SK-N-SH (cell line): ENCODE measurements around the gene PHF21B. TPM values are rescaled to one million over a fixed set of nuclear protein-coding genes. Genes with fewer than 3 reads are reported as not detected.
A peak's percentile ranks its signal among the peaks of the same experiment; 100 is the strongest.

Source experiments
- CTCF ChIA-PET: fragments of 300-600, 350-600 bp; formaldehyde crosslinking; extraction: SDS; loops from one replicate; lab custom pipeline; 2021; lab: Yijun Ruan, JAX
- POLR2A ChIA-PET: fragments of 350-600 bp; sonication (Branson Sonifier 250); formaldehyde crosslinking; extraction: SDS; loops from one replicate; lab custom pipeline; 2020; ENCODE audit warnings: antibody characterized with exemption, inconsistent platforms; lab: Yijun Ruan, JAX
- DNase-seq: peaks from one replicate; pipeline ENCODE4 v3.0.0; 2012
- H2AFZ ChIP-seq: fragments of 200-600 bp; sonication (generic); 2 replicates; pipeline ENCODE4 v1.8.1; 2016; ENCODE audit warnings: antibody characterized with exemption, mild to moderate bottlenecking, low read depth
- H3F3A ChIP-seq: fragments of 200-600 bp; sonication (generic); replicated peaks from 2 replicates; pipeline ENCODE3; 2016; ENCODE audit warnings: antibody characterized with exemption, mild to moderate bottlenecking; ENCODE audit not compliant: insufficient read depth
- H3K27ac ChIP-seq, 2 experiments: fragments of 200-500 bp in 1 of 2; fragments of 200-600 bp in 1 of 2; sonication (Bioruptor generic) in 1 of 2; sonication (generic), shearing (Covaris generic) in 1 of 2; 2 replicates each; pipeline versions ENCODE4 v1.5.1 to v1.6.1; 2014 to 2016; ENCODE audit warnings: low read depth in 2 of 2, inconsistent platforms in 1 of 2, low read length in 1 of 2, mild to moderate bottlenecking in 1 of 2, mixed read lengths in 1 of 2
- H3K27me3 ChIP-seq: fragments of 200-600 bp; sonication (generic), shearing (Covaris generic); 2 replicates; pipeline ENCODE4 v1.6.1; 2016; ENCODE audit warnings: mixed run types; ENCODE audit not compliant: insufficient read depth
- H3K36me3 ChIP-seq, 2 experiments: fragments of 200-500 bp in 1 of 2; fragments of 200-600 bp in 1 of 2; sonication (Bioruptor generic) in 1 of 2; sonication (generic) in 1 of 2; replicated peaks in 1 of 2; 2 replicates each; pipeline versions ENCODE3 to v1.5.1; 2014 to 2016; ENCODE audit warnings: low read length in 1 of 2, mild to moderate bottlenecking in 1 of 2; ENCODE audit not compliant: insufficient read depth in 2 of 2, control insufficient read depth in 1 of 2
- H3K4me1 ChIP-seq, 2 experiments: fragments of 200-500 bp in 1 of 2; fragments of 200-600 bp in 1 of 2; sonication (Bioruptor generic) in 1 of 2; sonication (generic), shearing (Covaris generic) in 1 of 2; 2 replicates each; pipeline versions ENCODE4 v1.5.1 to v1.6.1; 2014 to 2016; ENCODE audit warnings: low read depth in 1 of 2, low read length in 1 of 2, mixed run types in 1 of 2; ENCODE audit not compliant: insufficient read depth in 2 of 2, control insufficient read depth in 1 of 2
- H3K4me2 ChIP-seq: fragments of 200-600 bp; sonication (generic), shearing (Covaris generic); 2 replicates; pipeline ENCODE4 v1.6.1; 2017; ENCODE audit warnings: mixed run types
- H3K4me3 ChIP-seq, 2 experiments: fragments of 200-500 bp in 1 of 2; fragments of 200-600 bp in 1 of 2; sonication (Bioruptor generic) in 1 of 2; sonication (generic), shearing (Covaris generic) in 1 of 2; 2 replicates each; pipeline versions ENCODE4 v1.5.1 to v1.8.1; 2014 to 2016; ENCODE audit warnings: low read depth in 2 of 2, inconsistent platforms in 1 of 2, low read length in 1 of 2, mild to moderate bottlenecking in 1 of 2, mixed read lengths in 1 of 2, moderate library complexity in 1 of 2
- H3K79me2 ChIP-seq: fragments of 200-600 bp; sonication (generic); 2 replicates; pipeline ENCODE4 v1.8.1; 2017; ENCODE audit warnings: mild to moderate bottlenecking; ENCODE audit not compliant: insufficient read depth
- H3K9ac ChIP-seq: fragments of 200-600 bp; sonication (generic); 2 replicates; pipeline ENCODE4 v1.6.1; 2017; ENCODE audit warnings: mixed run types
- H3K9me2 ChIP-seq: fragments of 200-600 bp; sonication (generic); 2 replicates; pipeline ENCODE4 v1.6.1; 2017; ENCODE audit warnings: mixed run types
- H3K9me3 ChIP-seq: fragments of 200-600 bp; sonication (generic); 2 replicates; pipeline ENCODE4 v1.6.1; 2017; ENCODE audit warnings: mixed run types, mild to moderate bottlenecking, moderate library complexity
- H4K20me1 ChIP-seq: fragments of 200-600 bp; sonication (generic); 2 replicates; pipeline ENCODE4 v1.6.1; 2017; ENCODE audit warnings: mild to moderate bottlenecking, mixed run types; ENCODE audit not compliant: insufficient read depth
- EP300 ChIP-seq, 2 experiments: IDR thresholded peaks; 2 replicates each; pipeline versions ENCODE4 v1.4.0 to v1.6.1; 2012; ENCODE audit warnings: borderline replicate concordance in 1 of 2, low read depth in 1 of 2, low read length in 1 of 2
- FOXJ3 ChIP-seq: sonication (generic); formaldehyde crosslinking; IDR thresholded peaks from 2 replicates; pipeline ENCODE4 v1.5.1; 2020; ENCODE audit warnings: mild to moderate bottlenecking, missing genetic modification reagents
- FOXM1 ChIP-seq: IDR thresholded peaks from 2 replicates; pipeline ENCODE4 v1.4.0; 2012; ENCODE audit warnings: low read depth, mild to moderate bottlenecking
- GABPA ChIP-seq: IDR thresholded peaks from 2 replicates; pipeline ENCODE4 v1.4.0; 2012; ENCODE audit warnings: low read depth, mild to moderate bottlenecking
- MEF2A ChIP-seq: IDR thresholded peaks from 2 replicates; pipeline ENCODE4 v1.4.0; 2012; ENCODE audit warnings: low read depth, borderline replicate concordance
- MXI1 ChIP-seq: IDR thresholded peaks from 2 replicates; pipeline ENCODE4 v1.6.1; 2012; ENCODE audit warnings: mild to moderate bottlenecking, low read depth, low read length, improper control_type of control experiment
- POLR2AphosphoS5 ChIP-seq: IDR thresholded peaks from 2 replicates; pipeline ENCODE4 v1.6.1; 2012; ENCODE audit warnings: low read depth, low read length
- RAD21 ChIP-seq: IDR thresholded peaks from 2 replicates; pipeline ENCODE4 v1.6.1; 2012; ENCODE audit warnings: mild to moderate bottlenecking, low read length
- REST ChIP-seq: IDR thresholded peaks from 2 replicates; pipeline ENCODE4 v1.6.1; 2012; ENCODE audit warnings: mild to moderate bottlenecking, low read depth, low read length, moderate library complexity
- RFX5 ChIP-seq: IDR thresholded peaks from 2 replicates; pipeline ENCODE4 v1.6.1; 2012; ENCODE audit warnings: mild to moderate bottlenecking, improper control_type of control experiment, low read length
- RXRA ChIP-seq: IDR thresholded peaks from 2 replicates; pipeline ENCODE4 v1.4.0; 2012; ENCODE audit warnings: low read depth, mild to moderate bottlenecking, borderline replicate concordance
- SIN3A ChIP-seq: IDR thresholded peaks from 2 replicates; pipeline ENCODE4 v1.6.1; 2012; ENCODE audit warnings: low read depth, mild to moderate bottlenecking, low read length, moderate library complexity, borderline replicate concordance
- SMC3 ChIP-seq: IDR thresholded peaks from 2 replicates; pipeline ENCODE4 v1.6.1; 2012; ENCODE audit warnings: low read depth, low read length, improper control_type of control experiment
- TAF1 ChIP-seq: IDR thresholded peaks from 2 replicates; pipeline ENCODE4 v1.6.1; 2012; ENCODE audit warnings: low read depth, mild to moderate bottlenecking, low read length, moderate library complexity, borderline replicate concordance
- USF1 ChIP-seq: IDR thresholded peaks from 2 replicates; pipeline ENCODE4 v1.4.0; 2012; ENCODE audit warnings: low read depth, borderline replicate concordance
- YY1 ChIP-seq: IDR thresholded peaks from 2 replicates; pipeline ENCODE4 v1.4.0; 2012; ENCODE audit warnings: low read depth, mild to moderate bottlenecking
- WGBS: methylation state at CpG from one replicate; pipeline ENCODE4 v1.1.6; 2017; ENCODE audit warnings: low lambda C conversion rate; 5-methylcytosine and 5-hydroxymethylcytosine counted together
- polyA plus RNA-seq, 3 experiments: library from polyadenylated mRNA; depleted of rRNA; stranded (reverse); fragments of >200 nt; gene quantifications; 2 replicates each; pipeline ENCODE4 v1.2.3, GENCODE V29; 2012
- TF ChIP-seq, protein P1 (sequence below): IDR thresholded peaks from 2 replicates; pipeline ENCODE4 v1.4.0; 2012; ENCODE audit warnings: low read depth, borderline replicate concordance
- TF ChIP-seq, protein P2 (sequence below): fragments of 150-350 bp; IDR thresholded peaks from 2 replicates; pipeline ENCODE4 v1.6.1; 2016; ENCODE audit warnings: mild to moderate bottlenecking, low read depth, low read length

PHF21B gene
- polyA plus RNA-seq, 1 of the 3 experiments (the other 2 are of a cell fraction): 0.76 TPM

- H3K36me3 ChIP-seq: no peaks in the 10 kb centered on the region
- 42% methylated on average over 2 of the region's 2 CpGs for WGBS
- TF ChIP-seq MEF2A (no peak), SIN3A (no peak), FOXM1 (no peak), SMC3 (no peak), RFX5 (no peak), RAD21 (no peak), GABPA (no peak), MXI1 (no peak), USF1 (no peak), YY1 (no peak), POLR2AphosphoS5 (no peak), FOXJ3 (CRISPR knock-in tag) (no peak), TAF1 (no peak), EP300 (IDR thresholded peaks at IDR 0.05; ENCODE audit: borderline replicate concordance in 1 of 2, low read depth in 1 of 2, low read length in 1 of 2) (no peak)
- TF ChIP-seq, protein P1, sequence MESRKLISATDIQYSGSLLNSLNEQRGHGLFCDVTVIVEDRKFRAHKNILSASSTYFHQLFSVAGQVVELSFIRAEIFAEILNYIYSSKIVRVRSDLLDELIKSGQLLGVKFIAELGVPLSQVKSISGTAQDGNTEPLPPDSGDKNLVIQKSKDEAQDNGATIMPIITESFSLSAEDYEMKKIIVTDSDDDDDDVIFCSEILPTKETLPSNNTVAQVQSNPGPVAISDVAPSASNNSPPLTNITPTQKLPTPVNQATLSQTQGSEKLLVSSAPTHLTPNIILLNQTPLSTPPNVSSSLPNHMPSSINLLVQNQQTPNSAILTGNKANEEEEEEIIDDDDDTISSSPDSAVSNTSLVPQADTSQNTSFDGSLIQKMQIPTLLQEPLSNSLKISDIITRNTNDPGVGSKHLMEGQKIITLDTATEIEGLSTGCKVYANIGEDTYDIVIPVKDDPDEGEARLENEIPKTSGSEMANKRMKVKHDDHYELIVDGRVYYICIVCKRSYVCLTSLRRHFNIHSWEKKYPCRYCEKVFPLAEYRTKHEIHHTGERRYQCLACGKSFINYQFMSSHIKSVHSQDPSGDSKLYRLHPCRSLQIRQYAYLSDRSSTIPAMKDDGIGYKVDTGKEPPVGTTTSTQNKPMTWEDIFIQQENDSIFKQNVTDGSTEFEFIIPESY: no peak
- TF ChIP-seq, all 33 proteins: peak for 0
- H3K9ac ChIP-seq: no peak overlapping the region
- H2AFZ ChIP-seq: no peak overlapping the region
- H3K9me2 ChIP-seq: no peaks in the 10 kb centered on the region
- POLR2A ChIA-PET: no interaction called here
- H3K4me3 ChIP-seq: peak overlapping the region in 1 of 2 experiments; percentile 9; a peak in 1 of 4 replicates
- H3K4me1 ChIP-seq: peaks cover 0 to 5% of the 10 kb centered on the region in 2 experiments; a peak in 1 of 4 replicates
- H3K4me2 ChIP-seq: no peak overlapping the region
- CTCF ChIA-PET: no interaction called here
- no peaks in the 10 kb centered on the region for H3K27me3 ChIP-seq
- no peaks in the 10 kb centered on the region for H3K79me2 ChIP-seq
- peaks cover 6% of the 10 kb centered on the region; the same call in 1 of the 2 replicates for H3K9me3 ChIP-seq
- DNase-seq: no peak
- H3F3A ChIP-seq: no peaks in the 10 kb centered on the region
- no peak overlapping the region for H3K27ac ChIP-seq
- H4K20me1 ChIP-seq: no peaks in the 10 kb centered on the region
These were observed 108.5 kb downstream of the PHF21B start for GRCh38 chr22:44901301-44901700.

DNA sequence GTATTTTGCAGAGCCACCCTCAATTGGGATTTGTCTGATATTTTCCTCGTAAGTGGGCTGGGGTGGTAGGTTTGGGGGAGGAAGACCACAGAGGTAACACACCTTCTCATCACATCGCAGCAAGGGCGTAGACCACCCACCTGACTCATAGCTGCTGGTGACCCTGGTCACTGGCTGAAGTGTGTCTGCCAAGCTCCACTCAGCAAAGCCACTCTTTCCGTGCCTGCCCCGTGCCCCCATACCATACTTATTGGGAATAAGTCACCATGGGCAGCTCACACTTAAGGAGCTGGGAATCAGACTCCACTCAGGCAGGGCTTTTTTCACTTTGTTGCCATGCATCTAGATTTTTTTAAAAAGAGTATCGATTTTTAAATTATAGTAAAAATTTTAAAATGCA lies 111.6 kb downstream of the PHF21B start:
- Histone ChIP-seq H2AFZ (no peak overlapping the region), H3F3A (no peaks in the 10 kb centered on the region), H3K9me3 (peaks cover 6% of the 10 kb centered on the region; the same call in 1 of the 2 replicates), H3K27ac (no peak overlapping the region), H3K27me3 (no peaks in the 10 kb centered on the region), H4K20me1 (no peaks in the 10 kb centered on the region), H3K4me1 (no peaks in the 10 kb centered on the region), H3K9ac (no peak overlapping the region), H3K4me2 (no peak overlapping the region), H3K36me3 (no peaks in the 10 kb centered on the region), H3K79me2 (no peaks in the 10 kb centered on the region), H3K4me3 (no peak overlapping the region), H3K9me2 (no peaks in the 10 kb centered on the region)
- TF ChIP-seq SMC3 (no peak), REST (no peak), RAD21 (no peak), RXRA (no peak)
- TF ChIP-seq, protein P2, sequence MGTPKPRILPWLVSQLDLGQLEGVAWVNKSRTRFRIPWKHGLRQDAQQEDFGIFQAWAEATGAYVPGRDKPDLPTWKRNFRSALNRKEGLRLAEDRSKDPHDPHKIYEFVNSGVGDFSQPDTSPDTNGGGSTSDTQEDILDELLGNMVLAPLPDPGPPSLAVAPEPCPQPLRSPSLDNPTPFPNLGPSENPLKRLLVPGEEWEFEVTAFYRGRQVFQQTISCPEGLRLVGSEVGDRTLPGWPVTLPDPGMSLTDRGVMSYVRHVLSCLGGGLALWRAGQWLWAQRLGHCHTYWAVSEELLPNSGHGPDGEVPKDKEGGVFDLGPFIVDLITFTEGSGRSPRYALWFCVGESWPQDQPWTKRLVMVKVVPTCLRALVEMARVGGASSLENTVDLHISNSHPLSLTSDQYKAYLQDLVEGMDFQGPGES: no peak
- ChIA-PET POLR2A (no interaction called here), CTCF (interaction anchor here (1.0 kb wide), 1 partner anchor 10 kb away, joined by 3 read pairs; no protein-coding TSS in a partner anchor)
- 65% methylated on average over 6 of the region's 6 CpGs for WGBS
- no peak for DNase-seq
